Stimulated activated CD4-positive, alpha-beta T cell treated with anti-CD3 and anti-CD28 coated beads, Interleukin-15, amount 100 ng/mL, for 1 hour (primary cell): Measurements from ENCODE around the gene TEK.
"Not testable (repeated sequence)": the region's sequence is repeated elsewhere in the genome, so short reads cannot be mapped to it uniquely, and the experiment has no call there.

ENCODE experiments used
- DNase-seq, 2 donors: peaks; one replicate each; pipeline ENCODE4 v3.0.0-alpha.2; 2020; ENCODE audit warnings: low read depth in 1 of 2, low spot score in 1 of 2

Gene TEK

GRCh38 chr9:27212191-27212590 lies 103.2 kb downstream of the TEK start:
- no peak for DNase-seq

- no peak for DNase-seq
Observed at GRCh38 chr9:27212621-27213020, 103.6 kb downstream of the TEK start.

- DNase-seq, result no peak
Observed at GRCh38 chr9:27227192-27227591, 118.2 kb downstream of the TEK start.

DNA sequence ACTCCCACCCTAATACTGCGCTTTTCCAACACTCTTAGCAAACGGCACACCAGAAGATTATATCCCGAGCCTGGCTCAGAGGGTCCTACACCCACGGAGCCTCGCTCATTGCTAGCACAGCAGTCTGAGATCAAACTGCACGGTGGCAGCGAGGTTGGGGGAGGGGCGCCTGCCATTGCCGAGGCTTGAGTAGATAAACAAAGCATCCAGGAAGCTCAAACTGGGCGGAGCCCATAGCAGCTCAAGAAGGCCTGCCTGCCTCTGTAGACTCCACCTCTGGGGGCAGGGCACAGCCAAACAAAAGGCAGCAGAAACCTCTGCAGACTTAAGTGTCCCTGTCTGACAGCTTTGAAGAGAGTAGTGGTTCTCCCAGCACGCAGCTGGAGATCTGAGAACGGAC lies 130.6 kb downstream of the TEK start:
- not testable (repeated sequence) for DNase-seq

GRCh38 chr9:27247756-27248155 lies 138.7 kb downstream of the TEK start:
- DNase-seq, result no peak

DNA sequence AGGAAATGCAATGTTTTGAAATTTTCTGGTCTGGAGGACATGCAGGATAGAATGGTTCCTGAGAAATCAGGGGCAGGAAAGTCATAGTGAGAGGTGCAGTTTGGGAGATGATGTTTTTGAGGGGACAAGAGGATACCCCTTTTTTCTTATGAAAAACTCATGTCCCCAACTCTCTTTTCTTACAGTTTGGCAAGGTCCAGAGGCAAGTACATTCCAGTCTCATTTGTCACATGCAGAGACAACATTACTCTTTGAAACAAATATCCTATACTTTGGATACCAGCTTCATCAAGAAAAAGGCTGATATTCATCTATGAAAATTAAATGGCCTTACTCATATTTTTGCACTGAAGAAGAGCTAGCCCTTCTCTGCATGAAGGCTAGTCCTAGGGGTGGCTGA lies 139.7 kb downstream of the TEK start:
- DNase-seq, result no peak

DNA sequence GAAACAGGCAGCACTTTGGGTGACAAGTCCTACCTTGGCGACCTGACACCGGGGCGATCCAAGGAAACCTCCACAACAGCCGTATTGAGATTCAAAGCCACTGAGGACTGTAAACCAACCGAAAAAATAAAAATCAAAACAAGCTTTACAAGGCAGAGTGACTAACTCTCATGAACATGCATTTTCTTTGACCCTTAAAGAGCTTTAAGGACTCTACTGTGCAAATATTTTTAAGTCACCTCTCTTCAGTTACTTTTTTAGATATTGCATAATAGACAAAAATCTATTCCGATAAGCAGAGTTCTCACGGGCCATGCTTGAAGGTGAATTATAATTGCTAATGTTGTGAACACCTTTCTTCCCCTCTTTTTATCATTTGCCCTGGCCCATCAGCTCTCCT lies 149.6 kb downstream of the TEK start:
- no peak for DNase-seq

- DNase-seq, result no peak
Observed at GRCh38 chr9:27260789-27261516, 151.9 kb downstream of the TEK start.

DNA sequence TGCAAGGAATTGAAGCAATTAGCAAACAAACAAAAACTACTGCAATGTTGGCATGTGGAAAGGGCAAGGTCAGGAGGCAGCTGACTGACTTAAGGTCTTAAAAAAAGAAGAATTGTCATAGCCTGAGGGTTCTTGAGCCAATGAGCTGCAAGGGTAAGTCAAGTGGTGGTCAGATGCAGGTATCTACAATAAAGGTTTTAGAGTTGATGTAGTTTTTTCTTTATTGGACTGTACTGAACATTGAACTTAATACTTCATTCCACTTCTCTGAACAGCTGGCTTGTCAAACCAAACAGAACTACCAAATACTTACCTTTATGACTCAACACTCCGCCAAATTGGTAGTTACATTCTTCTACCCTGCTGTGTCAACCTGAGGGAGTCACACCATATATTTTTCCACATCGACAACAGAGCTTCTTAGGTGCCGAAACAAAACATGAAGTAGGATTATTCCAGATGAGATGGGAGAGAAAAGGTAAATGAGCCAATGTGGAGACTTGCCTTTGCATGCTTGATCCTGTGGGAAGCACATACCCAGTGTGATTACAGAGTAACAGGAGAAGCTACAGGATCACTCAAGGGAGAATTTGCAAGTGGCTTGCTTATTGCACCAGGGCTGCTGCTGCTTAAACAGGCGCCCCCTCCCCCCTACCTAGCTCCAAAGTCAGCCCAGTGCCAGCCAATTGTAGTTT lies 152.6 kb downstream of the TEK start:
- DNase-seq, result no peak

GRCh38 chr9:27272103-27272502 lies 163.1 kb downstream of the TEK start:
- no peak for DNase-seq

DNA sequence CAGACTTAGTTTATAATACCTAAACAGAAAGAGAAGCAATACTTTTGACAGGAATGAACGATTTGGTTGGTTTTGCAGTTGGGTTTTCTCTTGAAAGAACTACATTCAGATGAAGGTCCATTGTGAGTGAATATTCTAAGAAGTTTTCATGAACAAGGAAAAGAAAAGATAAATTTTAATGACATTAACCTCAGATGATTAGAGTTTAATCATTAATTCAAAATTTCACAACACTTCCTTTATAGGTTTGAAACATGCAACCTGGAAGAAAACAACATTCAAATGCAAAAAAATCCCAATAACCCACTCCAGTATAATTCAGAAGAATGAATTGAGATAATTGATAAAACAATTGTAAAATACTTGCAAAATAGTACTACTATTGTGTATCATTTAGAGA lies 164.2 kb downstream of the TEK start:
- DNase-seq, result no peak

DNA sequence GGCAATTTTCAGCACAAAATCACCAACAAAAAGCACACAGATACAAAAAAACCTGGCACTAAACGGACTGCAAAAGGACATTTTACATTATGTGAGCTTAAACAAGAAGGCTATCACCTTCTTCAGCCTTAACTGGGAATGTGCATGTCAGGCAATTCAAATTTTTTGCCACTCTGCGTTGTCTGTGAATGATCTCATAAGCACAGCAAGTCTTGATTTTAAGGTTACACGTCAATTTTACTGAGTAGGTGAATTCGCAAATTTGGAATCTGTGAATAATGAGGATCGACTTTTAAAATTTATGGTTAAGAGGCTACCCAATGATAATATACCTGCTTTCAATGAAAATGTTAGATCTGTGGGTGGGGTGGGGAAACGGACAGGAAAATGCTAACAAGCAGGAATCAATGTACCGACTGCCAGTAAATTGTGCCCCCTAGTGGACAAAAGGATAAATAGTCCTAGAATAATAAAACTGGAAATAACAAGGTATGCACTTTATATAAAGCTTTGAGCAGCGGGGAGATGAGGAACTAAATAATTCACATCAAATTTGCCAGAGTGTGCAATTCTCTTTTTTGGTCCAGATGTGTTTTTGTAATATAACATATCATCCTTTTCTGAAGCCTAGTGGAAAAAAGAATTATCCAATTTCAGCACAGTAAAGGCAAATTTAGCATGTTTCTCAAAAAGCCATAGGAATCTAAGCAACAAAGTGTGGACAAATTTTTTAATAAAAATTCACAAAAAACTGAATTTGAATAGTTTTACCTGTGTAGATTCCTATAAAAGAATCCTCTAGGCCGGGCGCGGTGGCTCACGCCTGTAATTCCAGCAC lies 167.4 kb downstream of the TEK start:
- no peak for DNase-seq

DNA sequence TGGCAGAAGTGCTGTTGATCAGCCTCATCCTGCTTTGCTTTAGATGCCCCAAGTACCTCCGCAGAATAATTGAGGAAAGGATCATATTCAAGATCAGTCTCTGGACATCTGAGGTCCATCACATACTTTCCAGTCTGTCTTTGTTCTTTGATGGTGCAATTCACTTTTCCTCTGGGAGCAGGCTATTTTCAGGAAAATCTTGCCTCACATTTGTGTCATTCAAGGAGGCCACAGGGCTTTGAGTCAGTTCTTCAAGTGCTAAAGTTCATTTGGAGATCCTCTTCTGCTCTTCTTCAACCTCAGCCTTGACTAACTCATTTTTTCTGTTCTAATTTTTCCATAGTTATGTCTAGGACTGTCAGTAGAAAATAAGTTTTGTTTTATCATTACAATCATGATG lies 169.3 kb downstream of the TEK start:
- no peak for DNase-seq

GRCh38 chr9:27279611-27280010 lies 170.6 kb downstream of the TEK start:
- no peak for DNase-seq
